HG03520 (cell line): ENCODE measurements around the gene OVOL2.
"Not testable (repeated sequence)": the region's sequence is repeated elsewhere in the genome, so short reads cannot be mapped to it uniquely, and the experiment has no call there.

Experiments used
- ATAC-seq: cut with Tn5 transposase; IDR thresholded peaks from one replicate; pipeline ENCODE4 v1.9.1; 2021; ENCODE audit warnings: mild to moderate bottlenecking, moderate library complexity; ENCODE audit not compliant: unreplicated experiment

The OVOL2 gene

GRCh38 chr20:18058661-18059467 lies 1.1 kb upstream of the OVOL2 start:
- ATAC-seq = no peak

GRCh38 chr20:18057994-18058349 lies 256 bp upstream of the OVOL2 start:
- ATAC-seq = no peak

GRCh38 chr20:18056174-18057100 lies 1.3 kb downstream of the OVOL2 start:
- no peak for ATAC-seq

GRCh38 chr20:18055261-18055660 lies 2.5 kb downstream of the OVOL2 start:
- no peak for ATAC-seq

GRCh38 chr20:18052856-18053255 lies 4.9 kb downstream of the OVOL2 start:
- ATAC-seq = no peak

GRCh38 chr20:18050628-18051027 lies 7.1 kb downstream of the OVOL2 start:
- no peak for ATAC-seq

GRCh38 chr20:18048176-18048575 lies 9.5 kb downstream of the OVOL2 start:
- no peak for ATAC-seq

GRCh38 chr20:18046535-18046934 lies 11.2 kb downstream of the OVOL2 start:
- ATAC-seq = no peak

- no peak for ATAC-seq
Measured at GRCh38 chr20:18042229-18042628, 15.5 kb downstream of the OVOL2 start.

- no peak for ATAC-seq
Measured at GRCh38 chr20:18041462-18041861, 16.3 kb downstream of the OVOL2 start.

GRCh38 chr20:18039063-18039462 lies 18.7 kb downstream of the OVOL2 start:
- no peak for ATAC-seq

GRCh38 chr20:18034039-18034438 lies 23.7 kb downstream of the OVOL2 start:
- ATAC-seq = no peak

- ATAC-seq = no peak
Measured at GRCh38 chr20:18032977-18033892, 24.5 kb downstream of the OVOL2 start.

GRCh38 chr20:18031888-18032509 lies 25.7 kb downstream of the OVOL2 start:
- no peak for ATAC-seq

GRCh38 chr20:18031050-18031449 lies 26.7 kb downstream of the OVOL2 start:
- no peak for ATAC-seq

- no peak for ATAC-seq
Measured at GRCh38 chr20:18030020-18030419, 27.7 kb downstream of the OVOL2 start.

GRCh38 chr20:18027011-18027410 lies 30.7 kb downstream of the OVOL2 start:
- not testable (repeated sequence) for ATAC-seq

- no peak for ATAC-seq
Measured at GRCh38 chr20:18024606-18025127, 33.0 kb downstream of the OVOL2 start.

- no peak for ATAC-seq
Measured at GRCh38 chr20:18020931-18021330, 36.8 kb downstream of the OVOL2 start.

- ATAC-seq = peak; percentile 63
Measured at GRCh38 chr20:18019068-18019467, 38.6 kb downstream of the OVOL2 start.
